HG03439 (cell line): Measurements from ENCODE around the gene MMP17.

Experiments used
- ATAC-seq: cut with Tn5 transposase; IDR thresholded peaks from one replicate; pipeline ENCODE4 v1.9.1; 2021; ENCODE audit warnings: mild to moderate bottlenecking, moderate library complexity; ENCODE audit not compliant: unreplicated experiment

MMP17 gene

DNA sequence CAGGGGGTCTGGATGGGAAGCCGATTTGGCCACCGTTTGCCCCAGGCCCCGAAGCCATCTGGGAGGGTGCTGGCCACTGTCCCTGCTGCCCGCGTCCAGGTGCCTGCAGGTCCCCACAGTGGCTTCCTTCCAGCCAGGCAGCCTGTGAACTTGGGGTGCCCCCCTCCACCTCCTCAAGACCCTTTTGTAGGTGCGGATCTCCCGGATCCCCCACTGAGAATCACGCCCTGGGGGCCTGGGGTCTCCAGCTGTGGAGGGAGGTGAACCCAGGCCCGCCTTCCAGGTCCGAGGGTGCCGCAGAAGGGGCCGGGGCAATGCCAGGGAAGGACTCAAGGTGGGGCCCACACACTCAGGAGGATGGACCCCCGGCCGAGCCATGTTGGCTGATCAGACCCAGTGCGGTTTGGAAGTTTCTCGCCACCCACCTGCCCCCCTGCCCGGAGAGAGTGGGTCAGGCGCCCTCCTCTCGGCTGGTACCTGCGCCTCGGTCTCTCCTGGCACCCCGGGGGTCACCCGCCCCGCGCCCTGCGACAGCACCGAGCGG is 1.7 kb downstream of the MMP17 start:
- no peak for ATAC-seq

DNA sequence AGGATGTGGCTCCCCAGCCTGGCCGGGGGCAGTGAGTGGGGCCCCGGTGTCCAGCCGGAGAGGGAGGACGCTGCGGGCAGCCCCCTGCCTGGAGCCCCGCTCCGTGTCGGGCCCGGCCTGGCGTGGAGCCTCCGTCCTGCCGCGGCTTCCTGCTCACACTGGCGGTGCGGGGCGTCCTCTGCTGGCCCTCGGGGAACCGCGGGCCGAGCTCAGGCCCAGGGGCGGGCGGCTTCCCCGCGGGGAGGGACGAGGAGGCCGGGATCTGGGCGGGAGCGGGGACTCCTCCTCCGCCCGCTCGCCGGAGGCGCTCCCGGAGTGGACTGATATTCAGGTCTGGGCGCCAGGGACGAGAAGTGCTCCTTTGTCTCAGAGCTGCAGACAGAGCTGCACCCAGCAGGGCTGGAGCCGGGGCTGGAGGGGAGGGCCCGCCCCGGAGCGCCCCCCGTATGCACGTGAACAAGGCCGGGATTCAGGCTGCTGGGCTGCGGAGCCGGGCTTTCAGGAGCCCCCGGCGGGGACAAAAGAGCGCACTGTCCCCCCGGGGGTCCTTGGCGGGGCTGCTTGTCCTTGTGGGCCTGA is 2.2 kb downstream of the MMP17 start:
- ATAC-seq = no peak

DNA sequence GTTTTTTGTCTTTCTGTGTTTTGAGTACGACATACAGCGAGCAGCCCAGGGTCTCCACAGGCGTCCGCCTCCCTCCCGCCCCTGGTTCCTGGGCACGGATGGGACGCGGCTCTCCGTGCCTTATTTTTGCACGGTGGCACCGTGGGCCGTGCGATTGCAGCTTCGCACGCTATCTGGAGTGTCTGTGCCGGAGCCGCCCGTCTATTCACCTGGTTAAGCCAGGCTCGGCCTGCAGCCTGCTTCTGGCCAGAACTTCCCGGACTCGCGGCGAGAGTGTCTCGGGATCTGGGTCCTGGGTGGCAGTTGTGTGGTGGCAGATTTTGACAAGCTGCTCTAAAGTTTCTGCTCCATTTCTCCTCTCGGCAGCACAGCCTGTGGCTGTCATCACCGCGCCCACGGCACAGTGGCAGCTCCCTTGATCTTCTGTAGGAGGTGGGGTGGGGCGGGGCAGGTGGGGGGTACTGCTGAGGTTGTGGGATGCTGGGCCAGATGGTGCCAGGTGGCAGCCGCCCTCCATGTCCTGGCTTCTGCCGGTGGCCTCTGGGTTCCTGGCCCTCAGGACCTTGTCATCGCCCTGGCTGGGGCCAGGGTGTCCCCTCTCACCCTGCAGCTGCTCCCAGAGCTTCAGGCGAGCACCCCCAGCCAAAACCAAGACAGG is 2.9 kb downstream of the MMP17 start:
- no peak for ATAC-seq

DNA sequence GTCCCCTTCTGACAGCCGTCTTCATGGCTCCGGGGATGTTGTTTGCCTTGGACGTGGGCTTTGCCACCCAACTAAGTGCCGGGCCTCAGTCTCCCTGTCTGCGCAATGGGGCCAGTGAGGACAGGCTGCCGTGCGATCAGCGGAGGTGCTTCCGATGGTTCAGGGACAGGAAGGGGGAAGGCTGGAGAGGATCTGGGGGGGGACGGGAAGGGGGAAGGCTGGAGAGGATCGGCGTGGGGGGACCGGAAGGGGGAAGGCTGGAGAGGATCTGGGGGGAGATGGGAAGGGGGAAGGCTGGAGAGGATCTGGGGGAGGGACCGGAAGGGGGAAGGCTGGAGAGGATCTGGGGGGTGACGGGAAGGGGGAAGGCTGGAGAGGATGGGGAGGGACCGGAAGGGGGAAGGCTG is 3.4 kb downstream of the MMP17 start:
- ATAC-seq = no peak

DNA sequence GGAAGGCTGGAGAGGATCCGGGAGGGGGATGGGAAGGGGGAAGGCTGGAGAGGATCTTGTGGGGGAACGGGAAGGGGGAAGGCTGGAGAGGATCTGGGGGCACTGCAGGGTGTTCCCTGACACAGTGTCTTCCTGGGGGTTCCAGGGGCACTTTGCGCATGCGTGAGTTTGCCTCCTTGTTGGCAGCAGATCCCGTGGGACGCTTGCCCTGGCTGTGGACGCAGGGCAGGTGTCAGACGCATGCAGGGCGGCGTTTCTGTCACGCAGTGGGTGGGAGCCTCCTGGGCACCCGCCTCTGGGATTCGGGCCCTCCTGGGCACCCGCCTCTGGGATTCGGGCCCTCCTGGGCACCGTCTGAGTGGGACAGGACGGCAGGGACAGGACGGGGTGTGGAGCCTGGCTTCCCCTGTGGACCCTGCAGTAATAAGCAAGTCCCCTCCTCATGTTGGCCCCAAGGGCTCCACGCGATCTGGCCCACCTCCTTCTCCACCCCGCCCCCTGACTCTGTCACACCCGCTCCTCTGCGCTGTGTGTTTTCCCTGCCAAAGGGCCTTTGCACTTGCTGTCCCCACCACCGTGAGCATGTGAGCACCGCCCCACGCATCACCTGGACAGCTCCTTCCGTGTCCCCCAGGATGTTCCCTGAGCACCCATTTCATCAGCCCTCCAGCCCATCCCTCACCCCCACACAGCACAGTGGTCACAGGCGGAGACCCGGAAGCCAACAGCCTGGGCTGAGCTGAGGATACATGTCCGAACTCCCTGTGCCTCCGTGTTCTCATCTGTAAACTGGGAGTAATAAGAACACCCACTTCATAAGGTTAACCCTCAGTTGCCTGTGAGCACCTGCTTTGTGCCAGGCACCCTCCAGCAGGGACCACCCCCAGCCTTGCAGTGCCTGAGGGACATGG is 4.4 kb downstream of the MMP17 start:
- ATAC-seq = no peak

DNA sequence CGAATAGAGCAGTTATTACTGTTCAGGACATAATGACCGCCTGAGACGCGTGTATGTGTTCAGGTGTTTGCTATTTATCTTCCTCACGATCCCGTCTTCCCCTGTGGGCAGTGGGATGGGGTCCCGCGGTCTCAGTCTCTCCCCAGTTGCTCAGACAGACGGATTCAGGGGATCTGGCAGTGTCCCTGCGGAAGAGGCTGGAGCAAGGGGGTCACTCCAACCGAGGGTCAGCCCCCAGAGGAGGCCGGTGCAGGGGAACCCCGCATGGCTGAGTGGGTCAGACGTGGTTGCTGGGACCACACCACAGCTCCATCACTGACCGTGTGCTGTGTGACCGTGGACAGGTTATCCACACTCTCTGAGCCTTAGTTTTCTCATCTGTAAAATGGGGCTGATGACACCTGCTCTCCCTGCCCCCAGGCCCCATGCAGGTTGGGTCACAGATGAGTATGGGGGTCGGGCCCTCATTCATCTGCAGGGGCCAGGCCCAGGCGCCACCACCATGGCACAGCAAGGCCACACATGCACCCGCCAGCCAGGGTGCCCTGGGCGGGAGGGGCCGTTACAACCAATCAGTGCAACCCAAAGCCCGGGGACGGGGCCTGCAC is 5.2 kb downstream of the MMP17 start:
- no peak for ATAC-seq

DNA sequence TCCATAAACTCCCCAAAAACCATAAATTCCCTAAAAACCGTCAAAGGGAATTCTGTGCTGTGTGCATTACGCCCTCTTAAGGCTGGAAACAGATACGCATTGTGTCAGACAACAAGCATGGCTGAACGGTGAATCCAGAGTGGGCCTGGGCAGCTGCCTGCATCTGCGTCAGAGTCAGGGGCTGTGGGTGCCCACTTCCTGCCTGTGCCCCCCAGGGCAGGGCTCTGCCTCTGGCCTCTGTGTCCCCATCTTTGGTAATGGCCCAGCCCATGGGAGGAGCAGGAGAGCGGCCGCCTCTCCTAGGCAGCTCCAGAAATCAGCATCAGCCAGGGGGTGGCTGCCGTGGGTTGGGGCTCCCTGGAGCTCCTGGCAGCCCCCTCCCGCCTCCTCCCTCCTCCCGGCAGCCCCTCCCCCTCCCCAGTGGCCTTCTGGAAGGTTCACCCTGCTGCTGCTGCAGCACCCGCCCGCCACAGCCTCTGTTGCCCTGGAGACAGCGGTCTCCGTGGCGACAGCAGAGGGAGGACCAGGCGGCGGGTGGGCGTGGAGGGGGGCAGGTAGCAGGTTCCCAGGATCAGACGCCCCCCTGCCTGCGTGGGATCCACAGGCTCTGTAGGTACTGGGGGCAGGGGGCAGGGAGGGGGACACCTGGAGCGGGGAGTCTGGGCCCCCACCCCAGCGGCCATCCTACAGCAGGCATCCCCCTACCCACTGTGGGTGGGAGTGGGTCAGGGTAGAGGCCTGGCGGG is 5.9 kb downstream of the MMP17 start:
- no peak for ATAC-seq

DNA sequence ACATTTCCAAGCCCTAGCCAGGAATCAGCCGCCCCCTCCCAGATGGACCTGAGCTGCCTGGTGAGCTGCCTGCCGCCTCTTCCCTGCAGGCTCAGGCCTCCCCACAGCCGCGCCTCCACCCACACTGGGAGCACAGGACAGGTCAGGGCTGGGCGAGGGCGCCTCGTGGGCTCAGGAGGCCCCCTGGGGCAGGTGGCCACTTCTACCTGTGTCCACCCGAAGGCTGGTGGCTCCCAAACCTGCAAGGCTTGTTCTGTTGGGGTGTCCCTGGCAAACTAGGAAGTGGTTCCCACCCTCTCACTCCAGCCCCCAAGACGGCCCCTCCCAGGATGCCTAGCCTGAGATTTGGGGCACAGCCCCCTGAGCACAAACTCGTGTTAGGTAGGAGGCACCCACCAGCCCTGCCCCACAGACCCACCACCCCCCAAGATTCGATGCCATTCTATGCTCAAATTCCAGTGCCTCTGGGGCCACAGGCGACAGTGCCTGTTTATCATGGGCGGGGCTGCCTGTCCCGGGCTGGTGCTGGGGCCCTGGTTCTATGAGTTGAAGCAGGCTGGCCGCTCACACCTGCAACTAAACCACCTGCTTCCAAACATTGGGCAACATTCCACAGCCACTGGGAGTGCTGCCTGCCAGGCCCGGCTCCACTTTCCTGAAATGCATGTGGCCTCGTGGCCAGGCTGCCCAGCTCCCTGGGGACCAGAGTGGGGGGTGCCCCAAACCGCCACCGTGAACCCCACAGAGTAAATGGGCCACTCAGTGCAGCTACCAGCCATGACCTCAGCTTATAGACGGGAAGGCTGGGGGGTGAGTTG is 6.8 kb downstream of the MMP17 start:
- ATAC-seq = no peak

DNA sequence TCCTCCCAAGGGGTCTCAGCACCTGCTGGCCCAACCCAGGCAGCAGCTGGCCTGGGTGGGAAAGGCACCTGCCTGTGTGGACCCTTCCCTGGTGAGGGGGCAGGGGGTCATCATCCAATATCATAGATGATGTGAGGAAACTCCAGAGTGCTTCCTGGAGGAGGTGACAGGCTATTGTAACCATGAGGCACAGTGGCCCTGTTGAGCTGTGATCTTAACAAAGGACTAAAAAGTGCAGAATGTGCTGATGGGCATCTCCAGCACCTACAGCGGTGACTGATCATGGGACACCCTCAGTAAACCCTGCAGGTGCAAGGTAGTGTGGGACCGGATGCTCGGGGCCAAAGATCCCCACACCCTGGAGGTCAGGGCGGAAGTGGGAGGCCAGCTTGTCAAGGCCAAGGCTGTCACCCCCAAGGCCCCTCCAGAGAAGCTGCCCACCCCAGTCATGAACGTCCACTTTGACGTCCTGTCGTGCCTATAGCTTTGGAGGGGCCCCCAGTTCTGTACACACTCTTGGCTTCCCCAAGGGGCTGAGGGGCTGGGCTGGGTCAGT is 7.5 kb downstream of the MMP17 start:
- ATAC-seq = no peak

DNA sequence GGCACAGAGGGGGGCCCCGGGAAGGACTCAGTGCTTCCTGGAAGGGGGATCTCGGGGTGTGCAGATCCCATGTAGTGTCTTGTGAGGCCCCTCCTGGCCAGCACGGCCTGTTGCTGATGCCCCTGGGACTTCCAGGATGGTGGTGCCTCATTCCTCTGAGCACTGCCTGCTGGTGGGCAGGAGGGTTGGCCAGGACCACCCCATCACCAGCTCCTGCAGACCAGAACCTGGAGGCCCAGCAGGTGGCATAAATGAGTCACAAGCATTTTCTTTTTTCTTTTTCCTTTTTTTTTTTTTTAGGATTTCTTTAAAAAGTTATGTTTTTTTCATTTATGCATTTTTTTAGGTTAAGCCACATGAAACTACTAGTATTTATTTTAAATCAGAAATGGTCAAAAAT is 8.0 kb downstream of the MMP17 start:
- no peak for ATAC-seq

DNA sequence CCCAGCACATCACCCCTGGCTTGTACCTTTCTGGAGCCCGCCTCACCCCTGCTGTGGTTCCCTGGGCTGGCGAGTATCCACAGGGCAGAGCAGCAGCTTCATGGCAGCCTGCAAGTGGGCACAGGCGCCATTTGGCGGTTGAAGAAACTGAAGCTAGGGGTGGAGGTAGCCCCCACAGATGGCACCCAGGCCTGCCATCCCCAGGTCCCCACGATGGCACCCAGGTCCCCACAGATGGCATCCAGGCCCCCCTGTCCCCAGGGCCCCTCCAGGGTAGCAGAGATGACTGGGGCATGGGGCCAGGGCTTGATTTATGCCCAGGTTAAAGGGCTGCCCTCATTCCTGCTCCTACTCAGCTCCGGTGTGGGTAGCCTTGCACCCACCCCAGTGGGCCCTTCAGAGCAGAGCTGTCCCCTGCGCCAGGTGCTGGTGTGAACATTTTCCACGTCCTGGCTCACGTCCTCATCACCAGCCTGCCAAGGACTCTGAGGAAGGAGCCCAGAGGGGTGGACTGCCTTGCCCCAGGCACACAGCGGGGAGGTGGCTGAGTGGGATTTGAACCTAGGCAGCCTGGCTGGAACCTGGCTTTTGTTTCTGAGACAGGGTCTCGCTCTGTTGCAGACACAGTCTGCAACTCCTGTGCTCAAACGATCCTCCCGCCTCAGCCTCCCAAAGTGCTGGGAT is 8.7 kb downstream of the MMP17 start:
- no peak for ATAC-seq

DNA sequence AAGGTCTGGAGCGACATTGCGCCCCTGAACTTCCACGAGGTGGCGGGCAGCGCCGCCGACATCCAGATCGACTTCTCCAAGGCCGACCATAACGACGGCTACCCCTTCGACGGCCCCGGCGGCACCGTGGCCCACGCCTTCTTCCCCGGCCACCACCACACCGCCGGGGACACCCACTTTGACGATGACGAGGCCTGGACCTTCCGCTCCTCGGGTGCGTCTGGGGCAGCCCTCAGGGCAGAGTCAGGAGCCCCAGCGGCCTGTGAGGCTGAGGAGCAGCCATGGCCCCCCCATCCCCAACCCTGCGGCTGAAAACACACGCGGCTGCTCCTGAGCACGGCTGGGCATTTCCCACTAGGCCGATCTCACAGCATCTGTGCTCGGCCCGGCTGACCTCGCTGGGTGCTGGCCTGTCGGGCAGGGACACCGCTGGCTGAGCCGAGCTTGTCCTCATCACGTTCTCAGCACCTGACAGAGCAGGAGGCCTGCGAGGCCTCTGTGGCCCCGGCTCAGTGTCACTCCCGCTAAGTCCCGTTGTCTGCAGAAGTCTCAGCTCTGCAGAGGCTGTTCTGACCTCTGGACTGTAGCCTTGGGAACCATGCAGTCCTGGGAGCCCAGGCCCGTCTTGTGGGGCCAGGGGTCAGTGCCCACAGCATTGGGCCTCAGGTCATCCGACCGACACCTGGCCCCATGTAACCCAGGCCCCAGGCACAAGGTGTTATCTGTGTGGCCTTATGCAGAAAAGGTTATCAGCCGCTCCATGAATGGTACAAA is 12.6 kb downstream of the MMP17 start:
- ATAC-seq = no peak

DNA sequence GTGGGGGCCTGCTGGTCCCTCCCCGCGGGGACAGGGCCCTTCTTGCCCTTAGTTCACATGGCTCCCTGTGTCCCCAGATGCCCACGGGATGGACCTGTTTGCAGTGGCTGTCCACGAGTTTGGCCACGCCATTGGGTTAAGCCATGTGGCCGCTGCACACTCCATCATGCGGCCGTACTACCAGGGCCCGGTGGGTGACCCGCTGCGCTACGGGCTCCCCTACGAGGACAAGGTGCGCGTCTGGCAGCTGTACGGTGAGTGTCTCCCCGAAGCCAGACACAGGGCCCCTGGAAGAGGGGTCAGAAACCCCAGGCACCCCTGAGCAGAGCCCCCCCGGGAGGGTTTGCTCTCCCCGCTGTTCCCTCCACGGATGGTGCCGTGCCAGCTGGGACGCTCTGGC is 13.4 kb downstream of the MMP17 start:
- ATAC-seq = no peak

DNA sequence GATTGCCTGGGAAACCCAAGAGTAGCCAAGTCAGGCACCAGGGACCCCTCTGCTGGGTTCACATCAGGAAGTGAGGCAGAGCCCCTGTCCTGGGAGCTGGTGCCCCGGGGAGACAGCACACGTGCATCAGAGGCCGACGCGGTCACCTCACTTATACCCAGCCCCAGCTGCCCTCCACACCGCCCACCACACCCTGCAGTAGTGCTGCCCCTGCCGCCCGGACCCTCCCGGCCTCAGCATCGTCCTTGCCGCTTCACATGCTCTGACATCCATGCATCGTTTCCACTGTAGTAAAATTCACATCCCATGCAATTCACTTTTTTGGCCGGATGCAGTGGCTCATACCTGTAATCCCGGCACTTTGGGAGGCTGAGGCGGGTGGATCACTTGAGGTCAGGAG is 14.0 kb downstream of the MMP17 start:
- ATAC-seq = no peak

DNA sequence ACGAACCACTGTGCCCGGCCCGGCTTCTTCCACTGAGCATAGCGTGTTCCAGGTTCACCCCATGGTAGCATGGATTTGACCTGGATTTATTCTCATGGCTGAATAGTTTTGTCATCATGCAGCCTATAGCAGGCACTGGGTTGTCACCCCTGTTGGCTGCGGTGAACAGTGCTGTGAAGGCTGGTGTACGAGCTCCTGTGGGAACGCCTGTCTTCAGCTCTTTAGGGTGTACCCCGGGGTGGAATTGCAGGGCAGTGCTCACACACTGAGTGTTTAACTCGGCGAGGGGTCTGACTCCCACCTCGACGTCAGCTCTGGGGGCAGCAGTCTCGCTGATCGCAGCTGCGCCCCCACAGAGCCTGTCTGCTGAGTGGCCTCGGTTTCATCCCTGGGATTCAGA is 15.3 kb downstream of the MMP17 start:
- no peak for ATAC-seq

DNA sequence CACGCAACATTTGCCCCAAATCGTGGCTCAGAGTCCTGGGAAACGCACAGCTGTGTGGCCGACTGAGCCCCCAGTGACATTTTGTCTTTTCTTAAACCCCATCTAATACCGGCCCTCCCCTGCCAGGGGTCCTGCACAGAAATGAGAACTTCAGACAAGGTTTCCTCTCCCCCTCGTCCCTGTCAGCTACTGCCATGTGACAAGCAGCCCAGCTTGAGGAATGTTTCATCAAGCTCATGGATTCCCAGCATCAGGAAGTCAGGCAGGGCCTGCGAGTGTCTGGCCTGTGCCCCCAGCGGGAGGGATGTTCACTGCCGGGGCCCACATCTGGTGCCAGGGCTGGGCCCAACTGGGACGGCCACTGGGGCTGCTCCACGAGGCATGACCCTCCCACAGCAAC is 15.9 kb downstream of the MMP17 start:
- no peak for ATAC-seq

DNA sequence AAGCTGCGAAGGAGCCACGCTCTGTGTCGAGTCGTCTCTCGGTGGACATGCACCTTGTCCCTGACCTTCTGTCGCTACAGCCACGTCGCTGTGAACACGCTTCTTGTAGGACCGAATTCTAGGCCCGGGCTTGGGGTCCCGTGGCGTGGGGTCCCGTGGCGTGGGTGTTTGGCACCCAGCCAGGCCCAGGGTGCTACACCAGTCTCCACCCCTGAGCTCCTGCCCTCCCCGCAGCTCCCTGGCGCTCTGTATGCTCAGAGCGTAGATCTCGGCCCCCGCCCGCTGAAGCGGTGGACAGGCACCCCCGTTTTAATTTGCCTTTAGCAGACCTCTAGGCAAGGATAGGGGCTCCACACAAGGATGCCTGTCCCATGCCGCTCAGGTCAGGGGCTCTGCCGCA is 16.5 kb downstream of the MMP17 start:
- ATAC-seq = no peak

DNA sequence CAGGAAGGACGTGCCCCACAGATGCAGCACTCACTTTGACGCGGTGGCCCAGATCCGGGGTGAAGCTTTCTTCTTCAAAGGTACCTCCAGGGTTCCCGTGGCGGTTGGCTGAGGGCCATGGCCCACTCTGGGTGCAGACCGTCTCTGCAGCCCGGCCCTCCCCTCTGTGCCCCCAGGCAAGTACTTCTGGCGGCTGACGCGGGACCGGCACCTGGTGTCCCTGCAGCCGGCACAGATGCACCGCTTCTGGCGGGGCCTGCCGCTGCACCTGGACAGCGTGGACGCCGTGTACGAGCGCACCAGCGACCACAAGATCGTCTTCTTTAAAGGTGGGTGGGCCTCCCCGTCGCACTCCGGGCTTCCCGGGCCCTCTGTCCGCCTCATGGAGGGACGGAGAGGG is 16.9 kb downstream of the MMP17 start:
- no peak for ATAC-seq
